ENCODE results near the gene RHBDD1. TPM values are rescaled to one million over a fixed set of nuclear protein-coding genes. Genes with fewer than 3 reads are reported as not detected.

RHBDD1 gene
- total and polyA plus RNA-seq, 2 donors (not counting 3 experiments of a cell fraction or from before 2014, with no cell fraction given), result 6.8 to 19.4 TPM

DNA sequence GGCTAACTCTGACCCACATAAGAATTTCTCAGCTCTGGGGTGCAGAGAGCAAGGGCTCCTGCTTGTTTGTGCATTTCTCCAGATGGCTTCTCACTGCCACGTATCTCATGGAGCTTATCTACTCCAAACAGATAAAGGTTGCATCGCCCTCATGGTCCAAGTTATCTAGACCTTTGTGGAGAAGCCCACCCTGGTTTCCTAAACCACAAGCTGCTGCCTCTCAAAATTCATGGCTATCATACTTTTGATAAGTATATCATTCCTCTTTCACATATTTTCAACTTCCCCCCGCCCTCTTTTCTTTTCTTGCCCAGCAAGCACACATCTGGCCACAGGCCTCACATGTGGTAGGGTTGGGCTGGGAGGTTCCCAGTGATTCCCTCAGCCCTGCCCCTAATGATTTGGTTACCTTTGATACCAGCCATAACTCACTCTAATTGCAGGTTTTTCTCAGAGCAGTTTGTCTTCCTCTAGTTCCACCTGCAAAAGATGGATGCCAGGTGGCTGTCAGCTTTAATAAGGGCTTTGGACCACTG, 146.0 kb downstream of the RHBDD1 start:
- no peak overlapping the region for H3K4me3 ChIP-seq (replicated peaks in 1 of 3; ENCODE audit: insufficient read depth in 1 of 3, low read depth in 1 of 3, low read length in 3 of 3)
- POLR2A ChIA-PET, result no interaction called here
- no peaks in the 10 kb centered on the region for H3K4me1 ChIP-seq (ENCODE audit: control insufficient read depth, extremely low read depth, insufficient read depth, low read length)
- no peaks in the 10 kb centered on the region for H3K9me3 ChIP-seq (replicated peaks; ENCODE audit: control insufficient read depth, insufficient read depth, low read length)
- no peak overlapping the region for H3K4me2 ChIP-seq (ENCODE audit: insufficient read depth, low read length)
- intact Hi-C loops (cut with micrococcal nuclease), result no loop called here
- no peak overlapping the region for H3K27ac ChIP-seq (ENCODE audit: insufficient read depth, low read depth, low read length)
- no peak overlapping the region for H3K9ac ChIP-seq (replicated peaks; ENCODE audit: extremely low read depth, insufficient read depth, low read length)
- H4K20me1 ChIP-seq (replicated peaks; ENCODE audit: control insufficient read depth, extremely low read depth, insufficient read depth, low read length), result no peaks in the 10 kb centered on the region
- H2AFZ ChIP-seq (ENCODE audit: low read depth, low read length), result no peak overlapping the region
- no TSS peak for BruUV-seq (replicated peaks)
- H3K36me3 ChIP-seq (ENCODE audit: control insufficient read depth in 2 of 2, extremely low read depth in 1 of 2, insufficient read depth in 2 of 2, low read length in 2 of 2), result no peaks in the 10 kb centered on the region
- no peaks in the 10 kb centered on the region for H3K79me2 ChIP-seq (ENCODE audit: control insufficient read depth, insufficient read depth, low read length)
- no peaks in the 10 kb centered on the region for H3K27me3 ChIP-seq (ENCODE audit: control insufficient read depth in 2 of 2, insufficient read depth in 2 of 2, low read length in 2 of 2)
- dilution Hi-C loops (cut with MboI; ENCODE audit: extremely low pct_ligation_motif_present, low sequenced_read_pairs), result no loop called here
- FAIRE-seq (no peak), DNase-seq (ENCODE audit: low read depth, low spot score) (no peak)
- CTCF ChIA-PET, result interaction anchor here (0.7 to 2.4 kb wide), 5 partner anchors 179 to 1578 kb away, joined by 3 to 11 read pairs (median 4); no protein-coding TSS in a partner anchor
- no peak for TF ChIP-seq GATA2 (IDR thresholded peaks at IDR 0.05; ENCODE audit: insufficient read depth, insufficient read length, low read depth, low read length)
- no peak for TF ChIP-seq MYC (IDR thresholded peaks at IDR 0.05; ENCODE audit: low read depth, low read length)
- no peak for TF ChIP-seq POLR2AphosphoS5 (IDR thresholded peaks at IDR 0.05; ENCODE audit: insufficient read depth, low read depth, low read length)
- TF ChIP-seq EZH2 (IDR thresholded peaks at IDR 0.05; ENCODE audit: borderline replicate concordance, low read depth, low read length, severe bottlenecking), result no peak
- TF ChIP-seq JUN (IDR thresholded peaks at IDR 0.05; ENCODE audit: borderline replicate concordance, insufficient read depth, insufficient read length, low read depth), result no peak
- TF ChIP-seq, protein P1, sequence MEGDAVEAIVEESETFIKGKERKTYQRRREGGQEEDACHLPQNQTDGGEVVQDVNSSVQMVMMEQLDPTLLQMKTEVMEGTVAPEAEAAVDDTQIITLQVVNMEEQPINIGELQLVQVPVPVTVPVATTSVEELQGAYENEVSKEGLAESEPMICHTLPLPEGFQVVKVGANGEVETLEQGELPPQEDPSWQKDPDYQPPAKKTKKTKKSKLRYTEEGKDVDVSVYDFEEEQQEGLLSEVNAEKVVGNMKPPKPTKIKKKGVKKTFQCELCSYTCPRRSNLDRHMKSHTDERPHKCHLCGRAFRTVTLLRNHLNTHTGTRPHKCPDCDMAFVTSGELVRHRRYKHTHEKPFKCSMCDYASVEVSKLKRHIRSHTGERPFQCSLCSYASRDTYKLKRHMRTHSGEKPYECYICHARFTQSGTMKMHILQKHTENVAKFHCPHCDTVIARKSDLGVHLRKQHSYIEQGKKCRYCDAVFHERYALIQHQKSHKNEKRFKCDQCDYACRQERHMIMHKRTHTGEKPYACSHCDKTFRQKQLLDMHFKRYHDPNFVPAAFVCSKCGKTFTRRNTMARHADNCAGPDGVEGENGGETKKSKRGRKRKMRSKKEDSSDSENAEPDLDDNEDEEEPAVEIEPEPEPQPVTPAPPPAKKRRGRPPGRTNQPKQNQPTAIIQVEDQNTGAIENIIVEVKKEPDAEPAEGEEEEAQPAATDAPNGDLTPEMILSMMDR (IDR thresholded peaks at IDR 0.05; ENCODE audit: extremely low read depth in 1 of 2, insufficient read depth in 1 of 2, low read depth in 1 of 2, low read length in 2 of 2), result no peak
- TF ChIP-seq, protein P2, sequence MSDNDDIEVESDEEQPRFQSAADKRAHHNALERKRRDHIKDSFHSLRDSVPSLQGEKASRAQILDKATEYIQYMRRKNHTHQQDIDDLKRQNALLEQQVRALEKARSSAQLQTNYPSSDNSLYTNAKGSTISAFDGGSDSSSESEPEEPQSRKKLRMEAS (IDR thresholded peaks at IDR 0.05; ENCODE audit: insufficient read depth, insufficient read length), result no peak
- no peaks in the 10 kb centered on the region for H3K9me1 ChIP-seq (replicated peaks; ENCODE audit: control insufficient read depth, extremely low read depth, insufficient read depth, low read length)
